ENCODE measurements around the gene PNPO.

- TF ChIP-seq POLR2A (IDR thresholded peaks at IDR 0.05; ENCODE audit: low read length) (no peak), GATA1 (IDR thresholded peaks at IDR 0.05; ENCODE audit: low read depth, low read length) (no peak)
Measured at GRCh38 chr17:47953909-47954308, 12.5 kb downstream of the PNPO start.

All from erythroblast (primary cell).